Motor neuron (in vitro differentiated cells): ENCODE measurements around the gene CASP12. TPM values are rescaled to one million over a fixed set of nuclear protein-coding genes. Genes with fewer than 3 reads are reported as not detected.

Source experiments
- ATAC-seq, 8 experiments: fragments of 200-7000 bp; cut with Tn5 transposase; replicated peaks in 6 of 8; 2 replicates each; pipeline ENCODE4 v1.8.0; 2021; ENCODE audit warnings: mild to moderate bottlenecking in 8 of 8, moderate library complexity in 8 of 8
- H3K27ac ChIP-seq, 2 donors: fragments of 250-450 bp; sonication (Bioruptor Pico); 2 replicates each; pipeline ENCODE4 v1.9.0; 2021; ENCODE audit warnings: antibody characterized with exemption in 2 of 2, mild to moderate bottlenecking in 2 of 2, moderate library complexity in 1 of 2
- H3K4me1 ChIP-seq, 2 donors: fragments of 250-450 bp; sonication (Bioruptor Pico); replicated peaks in 1 of 2; 2 replicates each; pipeline ENCODE4 v1.6.1; 2021; ENCODE audit warnings: antibody characterized with exemption in 2 of 2, mild to moderate bottlenecking in 2 of 2, moderate library complexity in 1 of 2
- H3K4me3 ChIP-seq, 5 donors: fragments of 250-450 bp; sonication (Bioruptor Pico); 2 replicates each; pipeline ENCODE4 v1.9.0; 2021; ENCODE audit warnings: antibody characterized with exemption in 5 of 5, mild to moderate bottlenecking in 5 of 5, moderate library complexity in 4 of 5
- WGBS, 10 experiments: fragments of 450-650 bp; shearing (Covaris generic); methylation state at CpG; one replicate each; pipeline ENCODE4 v1.0.0; 2022; 5-methylcytosine and 5-hydroxymethylcytosine counted together
- in situ Hi-C, 9 experiments: fragments of 400-800 bp; cut with MboI; loops; one replicate each; pipeline ENCODE4 v1.15.0; 2021; ENCODE audit warnings: low sequenced_read_pairs in 9 of 9, low pct_unique_long_range_greater_than_20kb in 2 of 9; ENCODE audit not compliant: unreplicated experiment in 9 of 9
- total RNA-seq, 8 experiments: library from RNA; unstranded; fragments of 300-600 nt; gene quantifications; 2 replicates each; pipeline versions ENCODE4 v1.2.3 to v1.2.4, GENCODE V29; 2022

Gene CASP12
- total RNA-seq, 8 experiments from 2014 or later: 0.43 TPM; not detected in 7

- ATAC-seq: no peak
- H3K27ac ChIP-seq: no peak overlapping the region
- no peaks in the 10 kb centered on the region for H3K4me1 ChIP-seq
- in situ Hi-C loops: no loop called here
- H3K4me3 ChIP-seq: no peak overlapping the region
- 42 to 86% (median 77%) methylated on average over 2 to 3 of the region's 3 CpGs; no CpG with 5 or more reads in 1 of the 10 experiments for WGBS, 10 experiments
Measured at GRCh38 chr11:104912102-104912501, 13.8 kb upstream of the CASP12 start.

GRCh38 chr11:104908186-104908531 lies 9.9 kb upstream of the CASP12 start:
- no peak for ATAC-seq
- in situ Hi-C loops: no loop called here
- Histone ChIP-seq H3K27ac (no peak overlapping the region), H3K4me3 (no peak overlapping the region), H3K4me1 (no peaks in the 10 kb centered on the region)
- WGBS, 10 experiments: 65 to 100% (median 81%) methylated on average over 1 to 3 of the region's 3 CpGs; no CpG with 5 or more reads in 2 of the 10 experiments

- no peak overlapping the region for H3K27ac ChIP-seq
- WGBS, 10 experiments: 19 to 90% (median 77%) methylated on average over 1 to 7 of the region's 7 CpGs
- ATAC-seq: no peak
- in situ Hi-C loops: no loop called here
- no peak overlapping the region for H3K4me3 ChIP-seq
- no peaks in the 10 kb centered on the region for H3K4me1 ChIP-seq
Measured at GRCh38 chr11:104907521-104908185, 9.4 kb upstream of the CASP12 start.

GRCh38 chr11:104905271-104905670 lies 7.0 kb upstream of the CASP12 start:
- no peak overlapping the region for H3K27ac ChIP-seq
- ATAC-seq: no peak
- in situ Hi-C loops: no loop called here
- 24 to 100% (median 88%) methylated on average over 2 to 4 of the region's 4 CpGs; no CpG with 5 or more reads in 1 of the 10 experiments for WGBS, 10 experiments
- no peaks in the 10 kb centered on the region for H3K4me1 ChIP-seq
- H3K4me3 ChIP-seq: no peak overlapping the region

- Histone ChIP-seq H3K27ac (no peak overlapping the region), H3K4me1 (no peaks in the 10 kb centered on the region), H3K4me3 (no peak overlapping the region)
- in situ Hi-C loops: no loop called here
- no peak for ATAC-seq
Measured at GRCh38 chr11:104899226-104899625, 966 bp upstream of the CASP12 start.

- in situ Hi-C loops: no loop called here
- Histone ChIP-seq H3K4me1 (no peaks in the 10 kb centered on the region), H3K4me3 (no peak overlapping the region), H3K27ac (no peak overlapping the region)
- 0 to 91% (median 57%) methylated on average over 1 of the region's 1 CpG; no CpG with 5 or more reads in 4 of the 10 experiments for WGBS, 10 experiments
- ATAC-seq: no peak
Measured at GRCh38 chr11:104898685-104899013, 389 bp upstream of the CASP12 start.

- in situ Hi-C loops: no loop called here
- ATAC-seq: no peak
- WGBS, 10 experiments: 13 to 75% (median 46%) methylated on average over 1 to 2 of the region's 2 CpGs
Measured at GRCh38 chr11:104895634-104896033, 2.6 kb downstream of the CASP12 start.

GRCh38 chr11:104893876-104894275 lies 4.4 kb downstream of the CASP12 start:
- Histone ChIP-seq H3K4me1 (no peaks in the 10 kb centered on the region), H3K27ac (no peak overlapping the region), H3K4me3 (no peak overlapping the region)
- ATAC-seq: no peak
- in situ Hi-C loops: no loop called here
- WGBS, 10 experiments: 90 to 100% (median 100%) methylated on average over 1 of the region's 1 CpG; no CpG with 5 or more reads in 2 of the 10 experiments

More at GRCh38 chr11:104895634-104896033, 2.6 kb downstream of the CASP12 start:
- Histone ChIP-seq H3K4me3 (no peak overlapping the region), H3K27ac (no peak overlapping the region), H3K4me1 (no peaks in the 10 kb centered on the region)

GRCh38 chr11:104892723-104893511 lies 5.3 kb downstream of the CASP12 start:
- in situ Hi-C loops: no loop called here
- Histone ChIP-seq H3K4me1 (no peaks in the 10 kb centered on the region), H3K4me3 (no peak overlapping the region), H3K27ac (no peak overlapping the region)
- 0 to 100% (median 65%) methylated on average over 1 to 3 of the region's 3 CpGs; no CpG with 5 or more reads in 2 of the 10 experiments for WGBS, 10 experiments
- no peak for ATAC-seq

GRCh38 chr11:104891135-104891534 lies 7.1 kb downstream of the CASP12 start:
- in situ Hi-C loops: no loop called here
- no peak for ATAC-seq
- Histone ChIP-seq H3K4me3 (no peak overlapping the region), H3K4me1 (no peaks in the 10 kb centered on the region), H3K27ac (no peak overlapping the region)
- 16 to 100% (median 88%) methylated on average over 1 to 4 of the region's 4 CpGs; no CpG with 5 or more reads in 2 of the 10 experiments for WGBS, 10 experiments

GRCh38 chr11:104883342-104883741 lies 14.9 kb downstream of the CASP12 start:
- H3K4me1 ChIP-seq: peaks cover 0 to 4% of the 10 kb centered on the region in 2 donors
- H3K27ac ChIP-seq: no peak overlapping the region
- no peak for ATAC-seq
- in situ Hi-C loops: no loop called here
- WGBS, 10 experiments: 50 to 100% (median 100%) methylated on average over 1 to 2 of the region's 2 CpGs; no CpG with 5 or more reads in 1 of the 10 experiments
- no peak overlapping the region for H3K4me3 ChIP-seq

GRCh38 chr11:104881117-104881794 lies 17.0 kb downstream of the CASP12 start:
- 27 to 89% (median 70%) methylated on average over 1 to 3 of the region's 3 CpGs; no CpG with 5 or more reads in 2 of the 10 experiments for WGBS, 10 experiments
- in situ Hi-C loops: no loop called here
- Histone ChIP-seq H3K27ac (no peak overlapping the region), H3K4me1 (peaks cover 0 to 4% of the 10 kb centered on the region in 2 donors), H3K4me3 (no peak overlapping the region)
- ATAC-seq: no peak

GRCh38 chr11:104879514-104880190 lies 18.6 kb downstream of the CASP12 start:
- no peak overlapping the region for H3K27ac ChIP-seq
- H3K4me3 ChIP-seq: no peak overlapping the region
- in situ Hi-C loops: no loop called here
- no peak for ATAC-seq
- H3K4me1 ChIP-seq: peaks cover 0 to 4% of the 10 kb centered on the region in 2 donors
- WGBS, 10 experiments: 80 to 100% (median 81%) methylated on average over 3 to 5 of the region's 5 CpGs; no CpG with 5 or more reads in 4 of the 10 experiments
